WTC11 (cell line): Measurements from ENCODE around the gene ATCAY. TPM values are rescaled to one million over a fixed set of nuclear protein-coding genes. Genes with fewer than 3 reads are reported as not detected.

Source experiments
- ATAC-seq: fragments of 200-7000 bp; cut with Tn5 transposase; 2 replicates; pipeline ENCODE4 v1.10.0; 2021; ENCODE audit warnings: mild to moderate bottlenecking, moderate library complexity
- CTCF ChIA-PET: fragments of 300-600 bp; sonication (Branson Sonifier 250); formaldehyde crosslinking; loops from one replicate; lab custom pipeline; 2021; ENCODE audit warnings: antibody characterized with exemption; lab: Charles Lee
- POLR2A ChIA-PET: fragments of 350-600 bp; sonication (Branson Sonifier 250); formaldehyde crosslinking; loops from one replicate; lab custom pipeline; 2021; ENCODE audit warnings: antibody characterized with exemption; lab: Charles Lee
- DNase-seq: peaks from one replicate; pipeline ENCODE4 v3.0.0; 2021; ENCODE audit warnings: low spot score
- H3K27ac Mint-ChIP-seq: 2 replicates; pipeline ENCODE4 v1.8.0; 2021; ENCODE audit warnings: mixed read lengths
- H3K27me3 Mint-ChIP-seq: 2 replicates; pipeline ENCODE4 v1.8.0; 2021; ENCODE audit warnings: low read depth, mild to moderate bottlenecking, moderate library complexity, mixed read lengths
- H3K36me3 Mint-ChIP-seq: 2 replicates; pipeline ENCODE4 v1.8.0; 2021; ENCODE audit warnings: mixed read lengths
- H3K4me1 Mint-ChIP-seq: 2 replicates; pipeline ENCODE4 v1.8.0; 2022; ENCODE audit warnings: mixed read lengths
- H3K4me3 Mint-ChIP-seq: 2 replicates; pipeline ENCODE4 v1.8.0; 2021; ENCODE audit warnings: mild to moderate bottlenecking, moderate library complexity, mixed read lengths
- H3K9me3 Mint-ChIP-seq: 2 replicates; pipeline ENCODE4 v1.8.0; 2021; ENCODE audit warnings: mixed read lengths
- ATF2 ChIP-seq: sonication (generic); formaldehyde crosslinking; IDR thresholded peaks from 2 replicates; pipeline ENCODE4 v1.8.1; 2022; ENCODE audit warnings: low read depth, missing genetic modification reagents, borderline replicate concordance
- CBFB ChIP-seq: sonication (generic); formaldehyde crosslinking; IDR thresholded peaks from 2 replicates; pipeline ENCODE4 v1.8.1; 2022; ENCODE audit warnings: mild to moderate bottlenecking, low read depth, missing genetic modification reagents
- ESRRA ChIP-seq: sonication (generic); formaldehyde crosslinking; IDR thresholded peaks from 2 replicates; pipeline ENCODE4 v1.8.1; 2022; ENCODE audit warnings: mild to moderate bottlenecking, missing genetic modification reagents, borderline replicate concordance
- GABPB1 ChIP-seq: sonication (generic); formaldehyde crosslinking; IDR thresholded peaks from 2 replicates; pipeline ENCODE4 v1.8.1; 2023; ENCODE audit warnings: mild to moderate bottlenecking, missing genetic modification reagents
- NR1H2 ChIP-seq: sonication (generic); formaldehyde crosslinking; IDR thresholded peaks from 2 replicates; pipeline ENCODE4 v1.9.0; 2021; ENCODE audit warnings: mild to moderate bottlenecking, moderate library complexity, missing genetic modification reagents
- RELA ChIP-seq: sonication (generic); formaldehyde crosslinking; IDR thresholded peaks from 2 replicates; pipeline ENCODE4 v1.8.1; 2022; ENCODE audit warnings: missing genetic modification reagents, mild to moderate bottlenecking, borderline replicate concordance
- ZNF423 ChIP-seq: fragments of 250-450 bp; sonication (Bioruptor Pico); IDR thresholded peaks from 2 replicates; pipeline ENCODE4 v2.1.2; 2022; ENCODE audit warnings: mild to moderate bottlenecking, moderate library complexity
- total RNA-seq: library from RNA; stranded (reverse); gene quantifications from 3 replicates; pipeline ENCODE4 v1.2.3, GENCODE V29; 2021
- TF ChIP-seq, protein P1 (sequence below): sonication (generic); formaldehyde crosslinking; IDR thresholded peaks from 2 replicates; pipeline ENCODE4 v1.8.1; 2023; ENCODE audit warnings: mild to moderate bottlenecking, missing genetic modification reagents, moderate library complexity
- TF ChIP-seq, protein P2 (sequence below): sonication (generic); formaldehyde crosslinking; IDR thresholded peaks from 2 replicates; pipeline ENCODE4 v1.8.0; 2022; ENCODE audit warnings: mild to moderate bottlenecking, missing genetic modification reagents
- TF ChIP-seq, protein P3 (sequence below): sonication (generic); formaldehyde crosslinking; IDR thresholded peaks from 2 replicates; pipeline ENCODE4 v1.8.0; 2023; ENCODE audit warnings: mild to moderate bottlenecking, missing genetic modification reagents
- TF ChIP-seq, protein P4 (sequence below): fragments of 200-600 bp; IDR thresholded peaks from 2 replicates; pipeline ENCODE4 v1.8.0; 2022; ENCODE audit warnings: antibody characterized with exemption
- TF ChIP-seq, protein P5 (sequence below): fragments of 250-450 bp; sonication (Bioruptor Pico); IDR thresholded peaks from 2 replicates; pipeline ENCODE4 v1.9.0; 2021; ENCODE audit warnings: mild to moderate bottlenecking

ATCAY gene
- total RNA-seq, 1 experiment from 2014 or later: 23.5 TPM

- TF ChIP-seq CBFB (CRISPR knock-in tag): no peak
- TF ChIP-seq ESRRA (CRISPR knock-in tag): no peak
- no peak for TF ChIP-seq GABPB1 (CRISPR knock-in tag)
- TF ChIP-seq, all 79 proteins: peak for 0
Measured at GRCh38 chr19:3866910-3867638, 13.4 kb upstream of the ATCAY start (continued).

GRCh38 chr19:3867971-3868769 is 12.3 kb upstream of the ATCAY start:
- DNase-seq: peak; percentile 41
- peaks cover 17% of the 10 kb centered on the region for H3K4me1 Mint-ChIP-seq
- POLR2A ChIA-PET: interaction anchor here (1.0 to 1.3 kb wide), 2 partner anchors 13 to 117 kb away, joined by 3 to 4 read pairs; partner anchors contain the start of gene EEF2
- peaks cover 10% of the 10 kb centered on the region for H3K36me3 Mint-ChIP-seq
- CTCF ChIA-PET: interaction anchor here (1.4 to 2.1 kb wide), 3 partner anchors 13 to 120 kb away, joined by 4 to 8 read pairs (median 5); partner anchors contain the start of gene ATCAY
- H3K27ac Mint-ChIP-seq: peak overlapping the region; percentile 36; the same call in 1 of the 2 replicates
- TF ChIP-seq ESRRA (CRISPR knock-in tag) (no peak), ATF2 (CRISPR knock-in tag) (no peak), RELA (no peak), NR1H2 (CRISPR knock-in tag) (no peak)
- TF ChIP-seq, protein P1, sequence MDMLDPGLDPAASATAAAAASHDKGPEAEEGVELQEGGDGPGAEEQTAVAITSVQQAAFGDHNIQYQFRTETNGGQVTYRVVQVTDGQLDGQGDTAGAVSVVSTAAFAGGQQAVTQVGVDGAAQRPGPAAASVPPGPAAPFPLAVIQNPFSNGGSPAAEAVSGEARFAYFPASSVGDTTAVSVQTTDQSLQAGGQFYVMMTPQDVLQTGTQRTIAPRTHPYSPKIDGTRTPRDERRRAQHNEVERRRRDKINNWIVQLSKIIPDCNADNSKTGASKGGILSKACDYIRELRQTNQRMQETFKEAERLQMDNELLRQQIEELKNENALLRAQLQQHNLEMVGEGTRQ: no peak
- peak overlapping the region; percentile 65 for H3K4me3 Mint-ChIP-seq
- peak; percentile 44 for ATAC-seq
- H3K27me3 Mint-ChIP-seq: peaks cover 42% of the 10 kb centered on the region
- H3K9me3 Mint-ChIP-seq: peaks cover 7% of the 10 kb centered on the region

DNA sequence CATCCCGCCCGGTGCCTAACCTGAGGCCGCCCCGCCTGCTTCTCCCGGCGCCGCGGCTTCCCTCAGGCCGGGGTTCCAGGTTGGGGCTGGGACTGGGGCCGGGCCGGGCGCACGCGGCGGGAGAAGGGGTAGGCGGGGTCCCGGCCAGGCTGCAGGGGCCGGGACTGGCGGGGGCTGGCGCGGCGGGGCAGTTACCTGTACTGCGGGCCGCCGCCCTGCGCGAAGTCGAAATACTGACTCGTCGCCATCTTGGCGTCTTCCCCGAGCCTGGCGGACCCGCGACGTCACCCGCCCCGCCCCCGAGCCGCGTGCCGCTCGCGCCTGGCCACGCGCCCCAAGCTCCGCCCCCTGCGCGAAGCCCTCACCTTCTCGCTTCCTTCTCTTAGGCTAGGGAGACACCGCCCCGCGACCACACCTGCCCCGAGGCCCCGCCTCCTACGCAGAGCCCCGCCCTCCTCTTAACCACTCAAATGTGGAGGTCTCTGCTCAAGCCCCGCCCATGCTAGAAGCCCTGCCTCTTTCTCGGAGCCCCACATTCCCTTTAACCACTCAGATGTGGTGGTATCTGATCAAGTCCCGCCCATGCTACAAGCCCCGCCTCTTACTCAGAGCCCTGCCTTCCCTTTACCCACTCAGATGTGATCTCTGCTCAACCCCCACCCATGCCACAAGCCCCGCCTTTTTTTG is 11.6 kb upstream of the ATCAY start, which contains the start of gene ZFR2:
TSS of gene ZFR2 (minus strand) at position 269 of the 687 bp plus-strand sequence. CDS start at position 248, 21 bp downstream.
- Mint-ChIP-seq H3K36me3 (peaks cover 10% of the 10 kb centered on the region), H3K9me3 (peaks cover 7% of the 10 kb centered on the region), H3K27ac (peak within 1 kb of the TSS; percentile 36; the same call in 1 of the 2 replicates), H3K4me3 (peak within 1 kb of the TSS; percentile 65), H3K4me1 (peaks cover 17% of the 10 kb centered on the region), H3K27me3 (peaks cover 44% of the 10 kb centered on the region)
- ATAC-seq (peak; percentile 73), DNase-seq (peak; percentile 83)
- ChIA-PET CTCF (interaction anchor here (1.8 to 2.1 kb wide), 2 partner anchors 12 to 119 kb away, joined by 5 to 8 read pairs; partner anchors contain the start of gene ATCAY), POLR2A (interaction anchor here (1.0 to 1.3 kb wide), 2 partner anchors 13 to 116 kb away, joined by 3 to 4 read pairs; partner anchors contain the start of gene EEF2)
- TF ChIP-seq ZNF423 (CRISPR knock-in tag): no peak
- TF ChIP-seq, protein P2, sequence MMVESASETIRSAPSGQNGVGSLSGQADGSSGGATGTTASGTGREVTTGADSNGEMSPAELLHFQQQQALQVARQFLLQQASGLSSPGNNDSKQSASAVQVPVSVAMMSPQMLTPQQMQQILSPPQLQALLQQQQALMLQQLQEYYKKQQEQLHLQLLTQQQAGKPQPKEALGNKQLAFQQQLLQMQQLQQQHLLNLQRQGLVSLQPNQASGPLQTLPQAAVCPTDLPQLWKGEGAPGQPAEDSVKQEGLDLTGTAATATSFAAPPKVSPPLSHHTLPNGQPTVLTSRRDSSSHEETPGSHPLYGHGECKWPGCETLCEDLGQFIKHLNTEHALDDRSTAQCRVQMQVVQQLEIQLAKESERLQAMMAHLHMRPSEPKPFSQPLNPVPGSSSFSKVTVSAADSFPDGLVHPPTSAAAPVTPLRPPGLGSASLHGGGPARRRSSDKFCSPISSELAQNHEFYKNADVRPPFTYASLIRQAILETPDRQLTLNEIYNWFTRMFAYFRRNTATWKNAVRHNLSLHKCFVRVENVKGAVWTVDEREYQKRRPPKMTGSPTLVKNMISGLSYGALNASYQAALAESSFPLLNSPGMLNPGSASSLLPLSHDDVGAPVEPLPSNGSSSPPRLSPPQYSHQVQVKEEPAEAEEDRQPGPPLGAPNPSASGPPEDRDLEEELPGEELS (CRISPR knock-in tag): peak; percentile 100
- TF ChIP-seq, protein P3, sequence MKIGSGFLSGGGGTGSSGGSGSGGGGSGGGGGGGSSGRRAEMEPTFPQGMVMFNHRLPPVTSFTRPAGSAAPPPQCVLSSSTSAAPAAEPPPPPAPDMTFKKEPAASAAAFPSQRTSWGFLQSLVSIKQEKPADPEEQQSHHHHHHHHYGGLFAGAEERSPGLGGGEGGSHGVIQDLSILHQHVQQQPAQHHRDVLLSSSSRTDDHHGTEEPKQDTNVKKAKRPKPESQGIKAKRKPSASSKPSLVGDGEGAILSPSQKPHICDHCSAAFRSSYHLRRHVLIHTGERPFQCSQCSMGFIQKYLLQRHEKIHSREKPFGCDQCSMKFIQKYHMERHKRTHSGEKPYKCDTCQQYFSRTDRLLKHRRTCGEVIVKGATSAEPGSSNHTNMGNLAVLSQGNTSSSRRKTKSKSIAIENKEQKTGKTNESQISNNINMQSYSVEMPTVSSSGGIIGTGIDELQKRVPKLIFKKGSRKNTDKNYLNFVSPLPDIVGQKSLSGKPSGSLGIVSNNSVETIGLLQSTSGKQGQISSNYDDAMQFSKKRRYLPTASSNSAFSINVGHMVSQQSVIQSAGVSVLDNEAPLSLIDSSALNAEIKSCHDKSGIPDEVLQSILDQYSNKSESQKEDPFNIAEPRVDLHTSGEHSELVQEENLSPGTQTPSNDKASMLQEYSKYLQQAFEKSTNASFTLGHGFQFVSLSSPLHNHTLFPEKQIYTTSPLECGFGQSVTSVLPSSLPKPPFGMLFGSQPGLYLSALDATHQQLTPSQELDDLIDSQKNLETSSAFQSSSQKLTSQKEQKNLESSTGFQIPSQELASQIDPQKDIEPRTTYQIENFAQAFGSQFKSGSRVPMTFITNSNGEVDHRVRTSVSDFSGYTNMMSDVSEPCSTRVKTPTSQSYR (CRISPR knock-in tag): peak; percentile 99
- TF ChIP-seq, protein P4, sequence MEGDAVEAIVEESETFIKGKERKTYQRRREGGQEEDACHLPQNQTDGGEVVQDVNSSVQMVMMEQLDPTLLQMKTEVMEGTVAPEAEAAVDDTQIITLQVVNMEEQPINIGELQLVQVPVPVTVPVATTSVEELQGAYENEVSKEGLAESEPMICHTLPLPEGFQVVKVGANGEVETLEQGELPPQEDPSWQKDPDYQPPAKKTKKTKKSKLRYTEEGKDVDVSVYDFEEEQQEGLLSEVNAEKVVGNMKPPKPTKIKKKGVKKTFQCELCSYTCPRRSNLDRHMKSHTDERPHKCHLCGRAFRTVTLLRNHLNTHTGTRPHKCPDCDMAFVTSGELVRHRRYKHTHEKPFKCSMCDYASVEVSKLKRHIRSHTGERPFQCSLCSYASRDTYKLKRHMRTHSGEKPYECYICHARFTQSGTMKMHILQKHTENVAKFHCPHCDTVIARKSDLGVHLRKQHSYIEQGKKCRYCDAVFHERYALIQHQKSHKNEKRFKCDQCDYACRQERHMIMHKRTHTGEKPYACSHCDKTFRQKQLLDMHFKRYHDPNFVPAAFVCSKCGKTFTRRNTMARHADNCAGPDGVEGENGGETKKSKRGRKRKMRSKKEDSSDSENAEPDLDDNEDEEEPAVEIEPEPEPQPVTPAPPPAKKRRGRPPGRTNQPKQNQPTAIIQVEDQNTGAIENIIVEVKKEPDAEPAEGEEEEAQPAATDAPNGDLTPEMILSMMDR: no peak
- TF ChIP-seq, protein P5, sequence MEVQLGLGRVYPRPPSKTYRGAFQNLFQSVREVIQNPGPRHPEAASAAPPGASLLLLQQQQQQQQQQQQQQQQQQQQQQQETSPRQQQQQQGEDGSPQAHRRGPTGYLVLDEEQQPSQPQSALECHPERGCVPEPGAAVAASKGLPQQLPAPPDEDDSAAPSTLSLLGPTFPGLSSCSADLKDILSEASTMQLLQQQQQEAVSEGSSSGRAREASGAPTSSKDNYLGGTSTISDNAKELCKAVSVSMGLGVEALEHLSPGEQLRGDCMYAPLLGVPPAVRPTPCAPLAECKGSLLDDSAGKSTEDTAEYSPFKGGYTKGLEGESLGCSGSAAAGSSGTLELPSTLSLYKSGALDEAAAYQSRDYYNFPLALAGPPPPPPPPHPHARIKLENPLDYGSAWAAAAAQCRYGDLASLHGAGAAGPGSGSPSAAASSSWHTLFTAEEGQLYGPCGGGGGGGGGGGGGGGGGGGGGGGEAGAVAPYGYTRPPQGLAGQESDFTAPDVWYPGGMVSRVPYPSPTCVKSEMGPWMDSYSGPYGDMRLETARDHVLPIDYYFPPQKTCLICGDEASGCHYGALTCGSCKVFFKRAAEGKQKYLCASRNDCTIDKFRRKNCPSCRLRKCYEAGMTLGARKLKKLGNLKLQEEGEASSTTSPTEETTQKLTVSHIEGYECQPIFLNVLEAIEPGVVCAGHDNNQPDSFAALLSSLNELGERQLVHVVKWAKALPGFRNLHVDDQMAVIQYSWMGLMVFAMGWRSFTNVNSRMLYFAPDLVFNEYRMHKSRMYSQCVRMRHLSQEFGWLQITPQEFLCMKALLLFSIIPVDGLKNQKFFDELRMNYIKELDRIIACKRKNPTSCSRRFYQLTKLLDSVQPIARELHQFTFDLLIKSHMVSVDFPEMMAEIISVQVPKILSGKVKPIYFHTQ: no peak
